ENCODE results near the gene SLC12A2. TPM values are rescaled to one million over a fixed set of nuclear protein-coding genes. Genes with fewer than 3 reads are reported as not detected.

The SLC12A2 gene
- 24.6 to 25.7 TPM (median 25.1 TPM) in 3 replicates for total RNA-seq
- long read RNA-seq, full-length matches to known transcripts = 12 of 16 reads
- long read RNA-seq, partial matches to known transcripts = 0 of 16 reads
- long read RNA-seq, other reads (novel, unspliced or antisense) = 4 of 16 reads

DNA sequence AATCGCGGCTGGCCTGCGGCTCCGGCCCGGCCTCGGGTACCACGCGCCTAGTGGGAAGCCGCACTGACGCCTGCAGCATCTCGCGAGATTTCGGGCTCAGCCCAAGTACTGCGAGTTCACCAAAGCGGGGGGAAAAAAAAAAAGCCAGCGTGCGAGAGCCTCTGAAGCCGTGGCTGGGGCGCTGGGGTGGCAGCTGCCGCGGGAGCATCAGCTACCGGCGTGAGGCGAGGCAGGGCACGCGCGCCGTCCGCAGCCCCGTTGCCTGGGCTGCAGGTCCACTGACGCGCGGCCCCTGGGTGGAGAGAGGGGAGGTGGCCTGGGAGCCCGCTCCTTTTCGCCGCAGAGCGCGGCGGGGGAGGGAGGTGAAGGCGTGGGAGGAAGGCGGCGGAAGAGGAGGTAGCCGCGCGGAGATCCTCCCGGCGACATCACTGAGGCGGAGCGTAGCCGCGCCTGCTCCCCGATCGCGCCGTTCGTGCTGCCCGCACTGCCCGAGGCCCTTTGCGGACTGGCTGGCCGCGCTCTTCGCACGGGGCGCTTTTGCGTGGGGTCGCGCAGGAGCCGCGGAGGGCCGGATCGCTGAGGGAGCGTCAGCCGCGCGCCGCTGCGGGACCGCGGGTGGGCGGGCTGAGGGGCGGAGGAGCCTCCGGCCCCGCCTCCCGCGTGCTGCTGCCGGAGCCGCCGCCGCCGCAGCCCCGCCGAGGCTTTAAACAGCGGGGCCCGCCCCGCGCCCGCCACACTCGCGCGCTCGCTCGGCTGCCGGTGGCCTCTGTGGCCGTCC lies at the start of gene SLC12A2:
SLC12A2 (plus strand) TSS at position 734 of the 778 bp plus-strand sequence. CDS start 189 bp downstream, outside the sequence.
- TF ChIP-seq CTCF (IDR thresholded peaks at IDR 0.05) = no peak
- H3K4me3 Mint-ChIP-seq (ENCODE audit: unreplicated experiment) = peak within 1 kb of the TSS; percentile 90
- peak within 1 kb of the TSS; percentile 97 for H3K27ac Mint-ChIP-seq (ENCODE audit: unreplicated experiment)
- H3K4me1 Mint-ChIP-seq (ENCODE audit: low read depth) = peaks cover 49% of the 10 kb centered on the region
- no peaks in the 10 kb centered on the region for H3K36me3 Mint-ChIP-seq (ENCODE audit: low read depth)
- H3K9me3 Mint-ChIP-seq (ENCODE audit: low read depth) = no peaks in the 10 kb centered on the region
- no peaks in the 10 kb centered on the region for H3K27me3 Mint-ChIP-seq (ENCODE audit: low read depth)
- DNase-seq (ENCODE audit: low spot score) = peak; percentile 97

DNA sequence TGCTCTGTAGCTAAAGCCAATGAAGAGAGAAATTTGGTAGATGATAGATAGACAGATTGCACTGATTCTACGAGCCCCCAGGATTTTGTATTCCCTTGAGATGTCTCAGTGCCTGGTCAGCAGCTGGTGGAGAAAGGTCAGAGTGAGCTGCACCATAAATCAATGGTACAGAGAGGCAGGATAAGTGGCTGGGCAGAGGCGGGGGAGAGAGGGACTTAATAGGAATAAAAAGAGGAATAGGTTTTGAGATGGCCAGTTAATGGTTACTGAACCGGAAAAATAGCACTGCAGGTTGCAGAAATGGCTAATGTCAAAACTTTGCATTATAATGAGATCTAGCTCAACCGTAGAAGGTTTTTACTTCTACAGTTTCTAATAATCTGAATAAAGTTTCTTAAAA lies 47.9 kb upstream of the SLC12A2 start:
- peaks cover 6% of the 10 kb centered on the region for H3K36me3 Mint-ChIP-seq (ENCODE audit: low read depth)
- TF ChIP-seq CTCF (IDR thresholded peaks at IDR 0.05) = no peak
- peaks cover 11% of the 10 kb centered on the region for H3K9me3 Mint-ChIP-seq (ENCODE audit: low read depth)
- peaks cover 31% of the 10 kb centered on the region for H3K4me1 Mint-ChIP-seq (ENCODE audit: low read depth)
- H3K27me3 Mint-ChIP-seq (ENCODE audit: low read depth) = no peaks in the 10 kb centered on the region
- no peak overlapping the region for H3K27ac Mint-ChIP-seq (ENCODE audit: unreplicated experiment)
- DNase-seq (ENCODE audit: low spot score) = no peak
- no peak overlapping the region for H3K4me3 Mint-ChIP-seq (ENCODE audit: unreplicated experiment)

- H3K27ac Mint-ChIP-seq (ENCODE audit: unreplicated experiment) = no peak overlapping the region
- H3K36me3 Mint-ChIP-seq (ENCODE audit: low read depth) = peaks cover 8% of the 10 kb centered on the region
- no peaks in the 10 kb centered on the region for H3K27me3 Mint-ChIP-seq (ENCODE audit: low read depth)
- peaks cover 31% of the 10 kb centered on the region for H3K4me1 Mint-ChIP-seq (ENCODE audit: low read depth)
- DNase-seq (ENCODE audit: low spot score) = no peak
- H3K9me3 Mint-ChIP-seq (ENCODE audit: low read depth) = peaks cover 10% of the 10 kb centered on the region
- no peak overlapping the region for H3K4me3 Mint-ChIP-seq (ENCODE audit: unreplicated experiment)
- TF ChIP-seq CTCF (IDR thresholded peaks at IDR 0.05) = no peak
Observed at GRCh38 chr5:128036950-128037349, 46.6 kb upstream of the SLC12A2 start.

DNA sequence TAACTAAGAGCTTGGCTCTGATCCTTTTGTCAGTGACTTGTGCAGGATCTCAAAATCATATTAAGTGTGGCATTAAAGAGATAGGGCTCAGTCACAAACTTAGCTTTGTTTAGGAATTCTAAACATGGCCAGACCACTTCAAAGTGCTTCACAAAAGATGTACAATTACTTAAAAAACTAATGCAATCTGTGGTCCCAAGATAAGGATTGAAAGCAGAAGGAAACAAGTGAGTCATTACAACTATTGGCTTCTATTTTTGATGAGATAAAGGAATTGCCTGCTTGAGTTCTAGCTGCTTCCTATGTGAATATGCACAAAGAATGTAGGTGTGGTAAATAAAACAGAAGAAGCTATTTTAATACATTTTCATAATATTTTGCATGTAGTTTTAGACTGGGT lies 44.9 kb upstream of the SLC12A2 start:
- Mint-ChIP-seq H3K36me3 (ENCODE audit: low read depth) (peaks cover 5% of the 10 kb centered on the region), H3K27ac (ENCODE audit: unreplicated experiment) (no peak overlapping the region), H3K27me3 (ENCODE audit: low read depth) (no peaks in the 10 kb centered on the region), H3K4me1 (ENCODE audit: low read depth) (peaks cover 31% of the 10 kb centered on the region), H3K4me3 (ENCODE audit: unreplicated experiment) (no peak overlapping the region), H3K9me3 (ENCODE audit: low read depth) (peaks cover 3% of the 10 kb centered on the region)
- no peak for DNase-seq (ENCODE audit: low spot score)
- no peak for TF ChIP-seq CTCF (IDR thresholded peaks at IDR 0.05)

GRCh38 chr5:128040927-128041326 lies 42.6 kb upstream of the SLC12A2 start:
- no peak for TF ChIP-seq CTCF (IDR thresholded peaks at IDR 0.05)
- H3K4me1 Mint-ChIP-seq (ENCODE audit: low read depth) = peaks cover 25% of the 10 kb centered on the region
- no peak for DNase-seq (ENCODE audit: low spot score)
- no peaks in the 10 kb centered on the region for H3K9me3 Mint-ChIP-seq (ENCODE audit: low read depth)
- no peaks in the 10 kb centered on the region for H3K27me3 Mint-ChIP-seq (ENCODE audit: low read depth)
- no peak overlapping the region for H3K4me3 Mint-ChIP-seq (ENCODE audit: unreplicated experiment)
- H3K27ac Mint-ChIP-seq (ENCODE audit: unreplicated experiment) = no peak overlapping the region
- H3K36me3 Mint-ChIP-seq (ENCODE audit: low read depth) = peaks cover 7% of the 10 kb centered on the region
